ENCODE measurements around the gene DBX2.

DNA sequence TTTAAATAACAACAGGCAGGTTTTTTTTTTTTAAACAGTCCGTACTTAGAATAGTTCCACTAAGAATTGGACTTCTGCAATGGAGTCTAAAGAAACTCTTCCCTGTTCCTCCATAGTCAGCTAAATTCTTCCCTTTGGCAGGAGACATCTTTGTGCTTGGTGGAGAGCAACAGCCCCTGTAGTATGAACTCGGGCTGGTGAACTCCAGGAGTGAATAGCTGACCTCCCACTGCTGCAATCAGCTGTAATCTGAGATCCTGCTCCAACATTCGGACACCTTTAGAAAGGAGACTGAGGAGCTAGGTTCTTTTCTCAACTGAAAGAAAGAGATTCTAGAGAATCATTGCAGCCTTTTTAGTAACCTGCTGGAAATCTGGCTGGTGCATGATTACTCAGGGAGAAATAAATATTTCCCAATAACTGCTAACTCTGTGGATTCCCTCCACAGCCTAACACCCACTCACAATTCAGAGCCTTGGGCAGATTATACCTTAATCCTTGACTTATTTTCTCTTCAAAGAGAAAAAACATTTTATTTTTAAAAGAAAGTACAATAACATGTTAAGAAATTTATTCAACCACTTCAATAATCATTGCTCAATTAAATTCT is 25.6 kb upstream of the DBX2 start:
- TF ChIP-seq, protein P1, sequence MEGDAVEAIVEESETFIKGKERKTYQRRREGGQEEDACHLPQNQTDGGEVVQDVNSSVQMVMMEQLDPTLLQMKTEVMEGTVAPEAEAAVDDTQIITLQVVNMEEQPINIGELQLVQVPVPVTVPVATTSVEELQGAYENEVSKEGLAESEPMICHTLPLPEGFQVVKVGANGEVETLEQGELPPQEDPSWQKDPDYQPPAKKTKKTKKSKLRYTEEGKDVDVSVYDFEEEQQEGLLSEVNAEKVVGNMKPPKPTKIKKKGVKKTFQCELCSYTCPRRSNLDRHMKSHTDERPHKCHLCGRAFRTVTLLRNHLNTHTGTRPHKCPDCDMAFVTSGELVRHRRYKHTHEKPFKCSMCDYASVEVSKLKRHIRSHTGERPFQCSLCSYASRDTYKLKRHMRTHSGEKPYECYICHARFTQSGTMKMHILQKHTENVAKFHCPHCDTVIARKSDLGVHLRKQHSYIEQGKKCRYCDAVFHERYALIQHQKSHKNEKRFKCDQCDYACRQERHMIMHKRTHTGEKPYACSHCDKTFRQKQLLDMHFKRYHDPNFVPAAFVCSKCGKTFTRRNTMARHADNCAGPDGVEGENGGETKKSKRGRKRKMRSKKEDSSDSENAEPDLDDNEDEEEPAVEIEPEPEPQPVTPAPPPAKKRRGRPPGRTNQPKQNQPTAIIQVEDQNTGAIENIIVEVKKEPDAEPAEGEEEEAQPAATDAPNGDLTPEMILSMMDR (IDR thresholded peaks at IDR 0.05), result no peak
- TF ChIP-seq EZH2 (IDR thresholded peaks at IDR 0.05; ENCODE audit: borderline replicate concordance, insufficient read depth, low read depth, low read length, poor library complexity, severe bottlenecking), result no peak

Data from B cell (primary cell).